AG09319 (cell line): ENCODE results near the gene TRIM47.
"Not testable (repeated sequence)": the region's sequence is repeated elsewhere in the genome, so short reads cannot be mapped to it uniquely, and the experiment has no call there.

Experiments used
- DNase-seq: peaks from one replicate; pipeline ENCODE4 v3.0.0-alpha.2; 2010; ENCODE audit warnings: low read depth; ENCODE audit errors: extremely low read depth
- CTCF ChIP-seq: IDR thresholded peaks from 2 replicates; pipeline ENCODE4 v1.5.1; 2011; ENCODE audit warnings: low read depth, mild to moderate bottlenecking, inconsistent platforms, low read length, moderate library complexity

Gene TRIM47

GRCh38 chr17:75876190-75876937 lies 2.0 kb downstream of the TRIM47 start:
- TF ChIP-seq CTCF: 0 out of 2 replicates have a peak, but pooled peaks have one; percentile 2
- no peak for DNase-seq

DNA sequence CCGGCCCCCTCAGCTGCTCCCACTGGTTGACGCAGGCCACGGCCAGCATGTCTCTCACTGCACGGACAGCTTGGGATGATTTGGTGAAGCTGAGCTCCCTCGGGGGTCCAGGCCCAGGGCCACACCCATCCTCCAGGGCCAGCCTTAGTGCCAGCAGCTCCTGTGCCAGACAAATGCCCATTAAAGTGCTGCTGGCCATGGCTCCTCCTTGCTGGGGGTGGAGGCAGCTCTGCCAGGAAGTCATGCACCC lies 2.5 kb downstream of the TRIM47 start:
- DNase-seq: no peak
- TF ChIP-seq CTCF: no peak

DNA sequence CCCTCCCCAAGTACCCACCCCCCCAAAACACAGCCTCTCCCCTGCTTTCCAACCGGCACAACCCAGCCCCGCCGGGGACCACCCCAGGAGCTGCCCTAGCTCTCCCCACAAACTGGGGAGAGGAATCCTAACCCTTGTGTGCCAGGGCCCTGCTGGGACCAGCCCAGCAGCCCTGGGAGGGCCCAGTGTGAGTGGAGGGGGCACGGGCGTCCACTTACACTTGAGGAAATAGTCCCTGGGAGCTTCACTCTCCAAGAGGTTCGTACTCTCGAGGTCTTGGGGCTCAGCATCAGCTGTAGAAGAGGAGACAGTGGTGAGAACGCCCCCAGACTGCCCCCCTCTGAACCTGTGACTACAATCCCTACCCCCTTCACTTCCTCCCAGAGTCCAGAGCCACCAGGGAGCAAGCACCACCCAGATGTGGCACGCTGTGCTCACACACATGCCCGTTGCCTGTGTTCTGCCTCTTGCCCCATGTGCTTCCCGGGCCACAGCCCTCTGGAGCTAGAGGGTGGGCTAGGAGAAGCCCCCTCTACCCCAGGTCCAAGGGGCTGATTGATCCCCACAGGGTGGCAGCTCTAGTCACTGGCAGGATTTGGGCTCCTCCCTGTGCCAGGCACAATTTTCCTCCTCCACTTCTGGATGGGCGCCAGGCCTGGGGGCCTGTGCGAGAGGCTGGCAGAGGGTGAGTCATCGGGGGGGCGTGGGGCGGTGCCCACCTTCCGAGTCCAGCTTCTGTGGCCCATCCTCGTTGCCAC lies 3.0 kb downstream of the TRIM47 start:
- no peak for DNase-seq
- TF ChIP-seq CTCF: no peak

- TF ChIP-seq CTCF: no peak
- no peak for DNase-seq
These were observed 3.8 kb downstream of the TRIM47 start for GRCh38 chr17:75874323-75875181.

- no peak for TF ChIP-seq CTCF
- DNase-seq: no peak
These were observed 4.6 kb downstream of the TRIM47 start for GRCh38 chr17:75873587-75874322.

DNA sequence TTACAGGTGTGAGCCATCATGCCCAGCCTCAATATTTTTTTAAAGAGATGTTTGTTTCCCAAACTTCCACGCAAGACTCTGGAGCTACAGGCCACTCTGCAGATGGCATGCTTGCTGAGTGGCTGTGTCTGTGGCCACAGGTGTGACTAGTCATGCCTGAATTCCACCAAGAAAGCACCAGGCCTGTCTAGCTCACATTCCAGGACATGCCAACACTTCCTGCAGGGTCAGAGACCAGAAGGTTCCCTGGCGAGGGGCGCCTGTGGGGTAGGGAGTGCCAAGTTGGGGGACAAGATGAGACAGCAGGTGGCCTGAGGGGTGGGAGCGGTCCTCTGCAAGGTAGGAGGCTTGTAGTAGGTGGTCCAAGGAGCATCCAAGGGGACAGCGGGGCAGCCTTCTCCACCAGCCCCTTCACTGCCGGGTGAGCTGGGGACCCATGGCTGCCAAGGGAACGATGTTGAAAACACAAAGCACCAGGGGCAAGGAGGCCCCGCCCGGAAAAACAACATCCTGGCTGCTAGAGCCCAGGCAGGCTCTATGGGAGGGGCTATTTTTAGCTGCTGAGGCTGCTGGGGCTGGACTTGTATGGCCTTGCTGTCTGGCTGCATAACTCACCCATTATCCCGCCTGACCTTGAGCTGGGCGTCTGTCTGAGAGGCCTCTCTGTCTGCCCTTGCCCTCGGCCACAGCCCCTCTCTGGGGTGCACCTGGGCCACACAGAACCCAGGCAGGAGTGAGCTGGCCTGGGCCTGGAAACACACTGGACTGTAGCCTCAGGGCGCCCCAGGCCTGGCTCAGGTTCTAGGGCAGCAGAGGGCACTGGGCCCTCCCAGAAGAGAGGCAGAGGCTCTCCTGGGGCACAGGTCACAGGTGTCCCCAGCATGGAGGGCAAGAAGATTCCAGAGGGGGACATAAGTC lies 5.7 kb downstream of the TRIM47 start:
- no peak for TF ChIP-seq CTCF
- DNase-seq: peak; percentile 59

GRCh38 chr17:75870228-75870627 lies 8.2 kb downstream of the TRIM47 start:
- not testable (repeated sequence) for DNase-seq
